Measurements from ENCODE around the gene ADGRB3. TPM values are rescaled to one million over a fixed set of nuclear protein-coding genes. Genes with fewer than 3 reads are reported as not detected.

Gene ADGRB3
- total and polyA plus RNA-seq, 2 donors (not counting 1 experiment from before 2014, with no cell fraction given), result not detected

- ChIA-PET CTCF (no interaction called here), POLR2A (no interaction called here)
- Histone ChIP-seq H3K4me1 (ENCODE audit: control insufficient read depth in 2 of 2, insufficient read depth in 2 of 2, low read length in 2 of 2) (no peaks in the 10 kb centered on the region), H2AFZ (ENCODE audit: insufficient read depth, low read depth, low read length, poor library complexity, severe bottlenecking) (no peak overlapping the region), H3K9ac (ENCODE audit: low read length) (no peak overlapping the region), H3K4me2 (replicated peaks; ENCODE audit: low read depth, low read length, poor library complexity, severe bottlenecking) (no peak overlapping the region), H4K20me1 (ENCODE audit: control insufficient read depth, insufficient read depth, low read length, poor library complexity, severe bottlenecking) (no peaks in the 10 kb centered on the region), H3K4me3 (ENCODE audit: control extremely low read depth in 1 of 5, extremely low read depth in 1 of 5, insufficient read depth in 1 of 5, low read depth in 2 of 5, low read length in 4 of 5) (no peak overlapping the region), H3K36me3 (replicated peaks in 1 of 2; ENCODE audit: control extremely low read depth in 1 of 2, control insufficient read depth in 1 of 2, extremely low read depth in 1 of 2, insufficient read depth in 2 of 2, low read length in 1 of 2) (no peaks in the 10 kb centered on the region), H3K27me3 (replicated peaks in 1 of 4; ENCODE audit: control extremely low read depth in 1 of 4, control insufficient read depth in 3 of 4, insufficient read depth in 4 of 4, low read length in 3 of 4) (no peaks in the 10 kb centered on the region), H3K27ac (ENCODE audit: low read length in 2 of 2) (no peak overlapping the region), H3K9me3 (ENCODE audit: control extremely low read depth in 1 of 3, control insufficient read depth in 2 of 3, insufficient read depth in 1 of 3, low read length in 2 of 3) (no peaks in the 10 kb centered on the region), H3K79me2 (ENCODE audit: control insufficient read depth, insufficient read depth, low read length) (no peaks in the 10 kb centered on the region)
- Mint-ChIP-seq H3K27ac (no peak overlapping the region), H3K9me3 (ENCODE audit: insufficient read depth) (no peaks in the 10 kb centered on the region), H3K4me3 (no peak overlapping the region), H3K4me1 (no peaks in the 10 kb centered on the region), H3K27me3 (no peaks in the 10 kb centered on the region)
- DNase-seq, result no peak
- TF ChIP-seq EZH2 (IDR thresholded peaks at IDR 0.05; ENCODE audit: borderline replicate concordance, insufficient read depth, low read depth, low read length, poor library complexity, severe bottlenecking), result no peak
- TF ChIP-seq CTCF (IDR thresholded peaks at IDR 0.05), result no peak
- intact Hi-C loops (cut with micrococcal nuclease), result no loop called here
- ATAC-seq (ENCODE audit: low read depth), result no peak
- WGBS (ENCODE audit: insufficient coverage), result 79% methylated on average over 4 of the region's 5 CpGs
Measured at GRCh38 chr6:68993911-68994310, 358.8 kb downstream of the ADGRB3 start.

- intact Hi-C loops (cut with micrococcal nuclease), result no loop called here
- no peak for DNase-seq
- Mint-ChIP-seq H3K27me3 (no peaks in the 10 kb centered on the region), H3K4me3 (no peak overlapping the region), H3K4me1 (no peaks in the 10 kb centered on the region), H3K9me3 (ENCODE audit: insufficient read depth) (no peaks in the 10 kb centered on the region), H3K27ac (no peak overlapping the region)
- no peak overlapping the region for H3K27ac ChIP-seq (ENCODE audit: low read length in 2 of 2)
- no peaks in the 10 kb centered on the region for H3K36me3 ChIP-seq (replicated peaks in 1 of 2; ENCODE audit: control extremely low read depth in 1 of 2, control insufficient read depth in 1 of 2, extremely low read depth in 1 of 2, insufficient read depth in 2 of 2, low read length in 1 of 2)
- H3K79me2 ChIP-seq (ENCODE audit: control insufficient read depth, insufficient read depth, low read length), result no peaks in the 10 kb centered on the region
- H3K9me3 ChIP-seq (ENCODE audit: control extremely low read depth in 1 of 3, control insufficient read depth in 2 of 3, insufficient read depth in 1 of 3, low read length in 2 of 3), result no peaks in the 10 kb centered on the region
- H3K4me1 ChIP-seq (ENCODE audit: control insufficient read depth in 2 of 2, insufficient read depth in 2 of 2, low read length in 2 of 2), result no peaks in the 10 kb centered on the region
- H3K4me3 ChIP-seq (ENCODE audit: control extremely low read depth in 1 of 5, extremely low read depth in 1 of 5, insufficient read depth in 1 of 5, low read depth in 2 of 5, low read length in 4 of 5), result no peak overlapping the region
- ChIA-PET POLR2A (no interaction called here), CTCF (no interaction called here)
- no peaks in the 10 kb centered on the region for H3K27me3 ChIP-seq (replicated peaks in 1 of 4; ENCODE audit: control extremely low read depth in 1 of 4, control insufficient read depth in 3 of 4, insufficient read depth in 4 of 4, low read length in 3 of 4)
- ATAC-seq (ENCODE audit: low read depth), result no peak
- H3K4me2 ChIP-seq (replicated peaks; ENCODE audit: low read depth, low read length, poor library complexity, severe bottlenecking), result no peak overlapping the region
- WGBS (ENCODE audit: insufficient coverage), result 86% methylated on average over 1 of the region's 1 CpG
- no peaks in the 10 kb centered on the region for H4K20me1 ChIP-seq (ENCODE audit: control insufficient read depth, insufficient read depth, low read length, poor library complexity, severe bottlenecking)
- H2AFZ ChIP-seq (ENCODE audit: insufficient read depth, low read depth, low read length, poor library complexity, severe bottlenecking), result no peak overlapping the region
- no peak for TF ChIP-seq EZH2 (IDR thresholded peaks at IDR 0.05; ENCODE audit: borderline replicate concordance, insufficient read depth, low read depth, low read length, poor library complexity, severe bottlenecking)
- TF ChIP-seq CTCF (IDR thresholded peaks at IDR 0.05), result no peak
- H3K9ac ChIP-seq (ENCODE audit: low read length), result no peak overlapping the region
Measured at GRCh38 chr6:68994521-68994920, 359.4 kb downstream of the ADGRB3 start.
